Panc1 (cell line): Measurements from ENCODE around the gene MRPS2. TPM values are rescaled to one million over a fixed set of nuclear protein-coding genes. Genes with fewer than 3 reads are reported as not detected.

Source experiments
- ATAC-seq: fragments of 200-7000 bp; cut with Tn5 transposase; 2 replicates; pipeline ENCODE4 v1.9.1; 2020; ENCODE audit warnings: mild to moderate bottlenecking, moderate library complexity
- BruUV-seq: library from RNA; stranded (reverse); fragments of 400-500 nt; replicated peaks from 2 replicates; lab custom pipeline; 2021; lab: Mats Ljungman, UMichigan
- CTCF ChIA-PET: fragments of 300-600 bp; sonication (Branson Sonifier 250); formaldehyde crosslinking; loops from one replicate; lab custom pipeline; 2022; ENCODE audit warnings: antibody characterized with exemption; lab: Charles Lee
- POLR2A ChIA-PET: fragments of 300-600 bp; sonication (Branson Sonifier 250); formaldehyde crosslinking; loops from one replicate; lab custom pipeline; 2022; ENCODE audit warnings: antibody characterized with exemption; lab: Charles Lee
- DNase-seq: peaks from one replicate; pipeline ENCODE4 v3.0.0-alpha.2; 2010; ENCODE audit warnings: low read depth, low spot score
- H3K27ac ChIP-seq: 2 replicates; pipeline ENCODE4 v1.5.1; 2011; ENCODE audit warnings: mild to moderate bottlenecking, low read length, inconsistent platforms
- H3K27me3 ChIP-seq: fragments of 200-500 bp; sonication (Bioruptor generic); 2 replicates; pipeline ENCODE4 v1.6.0; 2014; ENCODE audit warnings: low read length, inconsistent platforms; ENCODE audit not compliant: control insufficient read depth, insufficient read depth
- H3K36me3 ChIP-seq: fragments of 200-500 bp; sonication (Bioruptor generic); 2 replicates; pipeline ENCODE4 v1.5.1; 2014; ENCODE audit warnings: inconsistent platforms, mild to moderate bottlenecking, low read length, moderate library complexity; ENCODE audit not compliant: control insufficient read depth, insufficient read depth
- H3K4me1 ChIP-seq: 2 replicates; pipeline ENCODE4 v1.5.1; 2011; ENCODE audit warnings: inconsistent platforms, mild to moderate bottlenecking, low read length, moderate library complexity; ENCODE audit not compliant: control insufficient read depth, insufficient read depth
- H3K4me3 ChIP-seq, 2 experiments: 2 replicates each; pipeline ENCODE4 v1.5.1; 2011 to 2012; ENCODE audit warnings: low read depth in 2 of 2, low read length in 2 of 2, mild to moderate bottlenecking in 2 of 2, inconsistent platforms in 1 of 2, moderate library complexity in 1 of 2
- H3K9me3 ChIP-seq: fragments of 200-500 bp; sonication (Bioruptor generic); 2 replicates; pipeline ENCODE4 v1.5.1; 2014; ENCODE audit warnings: low read depth, mild to moderate bottlenecking, inconsistent platforms, low read length, moderate library complexity; ENCODE audit not compliant: control insufficient read depth, insufficient read depth
- POLR2AphosphoS5 ChIP-seq: IDR thresholded peaks from 2 replicates; pipeline ENCODE4 v1.6.1; 2012; ENCODE audit warnings: mild to moderate bottlenecking, low read depth, low read length, moderate library complexity
- SIN3A ChIP-seq: IDR thresholded peaks from 2 replicates; pipeline ENCODE4 v1.6.1; 2012; ENCODE audit warnings: low read depth, mild to moderate bottlenecking, low read length, moderate library complexity, borderline replicate concordance; ENCODE audit not compliant: insufficient read depth
- TCF7L2 ChIP-seq: IDR thresholded peaks from 2 replicates; pipeline ENCODE4 v1.6.1; 2011; ENCODE audit warnings: mild to moderate bottlenecking, low read depth, low read length, inconsistent platforms
- in situ Hi-C: cut with HindIII; loops from 2 replicates; pipeline ENCODE4 v1.10.0; 2016; ENCODE audit warnings: low sequenced_read_pairs, low pct_unique_long_range_greater_than_20kb
- intact Hi-C: fragments of 100-400 bp; cut with micrococcal nuclease; formaldehyde crosslinking; loops from one replicate; pipeline ENCODE4 v1.10.0; 2022; ENCODE audit not compliant: unreplicated experiment
- total RNA-seq: library from RNA; stranded (reverse); gene quantifications from one replicate; pipeline ENCODE4 v1.2.1, GENCODE V29; 2021; ENCODE audit not compliant: unreplicated experiment
- TF ChIP-seq, protein P1 (sequence below): fragments of 450-650 bp; IDR thresholded peaks from 2 replicates; pipeline ENCODE4 v1.5.1; 2017; ENCODE audit warnings: mild to moderate bottlenecking
- TF ChIP-seq, protein P2 (sequence below), 2 experiments: IDR thresholded peaks; 2 replicates each; pipeline ENCODE4 v1.6.1; 2011 to 2012; ENCODE audit warnings: low read depth in 2 of 2, control low read depth in 1 of 2, low read length in 1 of 2, mild to moderate bottlenecking in 1 of 2, moderate library complexity in 1 of 2; ENCODE audit not compliant: insufficient read depth in 1 of 2

The MRPS2 gene
- total RNA-seq, 1 experiment from 2014 or later = 33.5 TPM

DNA sequence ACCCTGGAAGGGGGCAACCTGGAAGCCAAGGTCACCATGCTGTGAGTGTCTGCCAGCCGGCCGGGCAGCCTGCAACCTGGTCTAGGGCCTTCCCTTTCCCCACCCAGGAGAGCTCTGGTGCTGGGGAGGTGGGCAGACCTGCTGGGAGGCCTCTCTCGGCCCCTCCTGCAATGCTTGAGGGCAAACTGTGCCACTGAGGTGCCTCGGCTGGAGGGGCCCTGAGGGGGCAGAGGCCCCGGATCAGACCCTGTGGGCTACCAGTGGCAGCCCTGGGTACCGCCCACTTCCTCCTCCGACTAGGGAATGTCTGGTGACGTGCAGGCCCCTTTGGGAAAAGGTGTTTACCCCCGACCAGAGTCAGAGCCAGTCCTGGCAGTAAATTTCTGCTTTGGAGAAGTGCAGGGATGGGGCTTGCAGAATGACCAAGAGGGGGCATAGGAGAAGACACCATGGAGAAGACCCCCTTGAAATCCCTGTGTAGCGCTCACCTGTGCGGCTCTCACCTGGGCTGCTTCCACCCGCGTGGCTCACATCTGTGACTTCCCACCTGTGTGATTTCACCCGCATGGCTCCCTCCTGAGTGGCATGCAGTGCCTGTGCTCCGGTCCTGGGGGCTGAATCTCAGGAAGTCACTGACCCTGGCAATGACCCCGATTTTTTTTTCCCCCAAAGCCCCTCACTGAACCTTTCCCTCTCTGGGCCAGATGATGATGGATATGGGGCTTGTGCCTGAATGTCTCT, 21.8 kb downstream of the MRPS2 start:
- intact Hi-C loops (no loop called here), in situ Hi-C loops (no loop called here)
- DNase-seq (no peak), ATAC-seq (no peak)
- BruUV-seq = no TSS peak
- no peaks in the 10 kb centered on the region for H3K36me3 ChIP-seq
- POLR2A ChIA-PET = no interaction called here
- H3K27ac ChIP-seq = no peak overlapping the region
- TF ChIP-seq POLR2AphosphoS5 (no peak), TCF7L2 (no peak), SIN3A (no peak)
- TF ChIP-seq, protein P1, sequence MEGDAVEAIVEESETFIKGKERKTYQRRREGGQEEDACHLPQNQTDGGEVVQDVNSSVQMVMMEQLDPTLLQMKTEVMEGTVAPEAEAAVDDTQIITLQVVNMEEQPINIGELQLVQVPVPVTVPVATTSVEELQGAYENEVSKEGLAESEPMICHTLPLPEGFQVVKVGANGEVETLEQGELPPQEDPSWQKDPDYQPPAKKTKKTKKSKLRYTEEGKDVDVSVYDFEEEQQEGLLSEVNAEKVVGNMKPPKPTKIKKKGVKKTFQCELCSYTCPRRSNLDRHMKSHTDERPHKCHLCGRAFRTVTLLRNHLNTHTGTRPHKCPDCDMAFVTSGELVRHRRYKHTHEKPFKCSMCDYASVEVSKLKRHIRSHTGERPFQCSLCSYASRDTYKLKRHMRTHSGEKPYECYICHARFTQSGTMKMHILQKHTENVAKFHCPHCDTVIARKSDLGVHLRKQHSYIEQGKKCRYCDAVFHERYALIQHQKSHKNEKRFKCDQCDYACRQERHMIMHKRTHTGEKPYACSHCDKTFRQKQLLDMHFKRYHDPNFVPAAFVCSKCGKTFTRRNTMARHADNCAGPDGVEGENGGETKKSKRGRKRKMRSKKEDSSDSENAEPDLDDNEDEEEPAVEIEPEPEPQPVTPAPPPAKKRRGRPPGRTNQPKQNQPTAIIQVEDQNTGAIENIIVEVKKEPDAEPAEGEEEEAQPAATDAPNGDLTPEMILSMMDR = no peak
- TF ChIP-seq, protein P2, sequence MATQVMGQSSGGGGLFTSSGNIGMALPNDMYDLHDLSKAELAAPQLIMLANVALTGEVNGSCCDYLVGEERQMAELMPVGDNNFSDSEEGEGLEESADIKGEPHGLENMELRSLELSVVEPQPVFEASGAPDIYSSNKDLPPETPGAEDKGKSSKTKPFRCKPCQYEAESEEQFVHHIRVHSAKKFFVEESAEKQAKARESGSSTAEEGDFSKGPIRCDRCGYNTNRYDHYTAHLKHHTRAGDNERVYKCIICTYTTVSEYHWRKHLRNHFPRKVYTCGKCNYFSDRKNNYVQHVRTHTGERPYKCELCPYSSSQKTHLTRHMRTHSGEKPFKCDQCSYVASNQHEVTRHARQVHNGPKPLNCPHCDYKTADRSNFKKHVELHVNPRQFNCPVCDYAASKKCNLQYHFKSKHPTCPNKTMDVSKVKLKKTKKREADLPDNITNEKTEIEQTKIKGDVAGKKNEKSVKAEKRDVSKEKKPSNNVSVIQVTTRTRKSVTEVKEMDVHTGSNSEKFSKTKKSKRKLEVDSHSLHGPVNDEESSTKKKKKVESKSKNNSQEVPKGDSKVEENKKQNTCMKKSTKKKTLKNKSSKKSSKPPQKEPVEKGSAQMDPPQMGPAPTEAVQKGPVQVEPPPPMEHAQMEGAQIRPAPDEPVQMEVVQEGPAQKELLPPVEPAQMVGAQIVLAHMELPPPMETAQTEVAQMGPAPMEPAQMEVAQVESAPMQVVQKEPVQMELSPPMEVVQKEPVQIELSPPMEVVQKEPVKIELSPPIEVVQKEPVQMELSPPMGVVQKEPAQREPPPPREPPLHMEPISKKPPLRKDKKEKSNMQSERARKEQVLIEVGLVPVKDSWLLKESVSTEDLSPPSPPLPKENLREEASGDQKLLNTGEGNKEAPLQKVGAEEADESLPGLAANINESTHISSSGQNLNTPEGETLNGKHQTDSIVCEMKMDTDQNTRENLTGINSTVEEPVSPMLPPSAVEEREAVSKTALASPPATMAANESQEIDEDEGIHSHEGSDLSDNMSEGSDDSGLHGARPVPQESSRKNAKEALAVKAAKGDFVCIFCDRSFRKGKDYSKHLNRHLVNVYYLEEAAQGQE (IDR thresholded peaks at IDR 0.05; ENCODE audit: insufficient read depth in 1 of 2, low read depth in 2 of 2, low read length in 1 of 2) = no peak
- H3K4me1 ChIP-seq = no peaks in the 10 kb centered on the region
- CTCF ChIA-PET = no interaction called here
- no peak overlapping the region for H3K4me3 ChIP-seq
- H3K9me3 ChIP-seq = no peaks in the 10 kb centered on the region
- no peaks in the 10 kb centered on the region for H3K27me3 ChIP-seq

DNA sequence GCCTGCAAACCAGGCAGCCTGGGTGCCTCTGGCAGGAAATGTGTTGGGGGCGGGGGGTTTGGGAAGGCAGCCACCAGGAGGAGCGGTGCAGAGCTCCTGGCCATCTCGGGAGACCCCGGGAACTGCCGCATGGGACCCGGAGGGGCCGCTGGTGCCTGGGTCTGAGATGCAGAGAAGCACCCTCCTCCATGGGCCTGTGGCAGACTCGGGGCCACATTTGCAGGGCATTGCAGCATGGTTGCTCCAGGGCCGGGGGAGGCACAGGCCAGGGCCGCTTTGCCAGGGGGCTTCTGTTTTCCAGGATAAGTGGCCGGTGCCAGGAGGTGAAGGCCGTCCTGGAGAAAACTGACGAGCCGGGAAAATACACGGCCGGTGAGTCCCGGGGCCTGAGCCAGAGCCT, 22.4 kb downstream of the MRPS2 start:
- ATAC-seq (no peak), DNase-seq (no peak)
- in situ Hi-C loops (no loop called here), intact Hi-C loops (no loop called here)
- no peaks in the 10 kb centered on the region for H3K4me1 ChIP-seq
- H3K27ac ChIP-seq = no peak overlapping the region
- BruUV-seq = no TSS peak
- ChIA-PET POLR2A (no interaction called here), CTCF (no interaction called here)
- TF ChIP-seq SIN3A = no peak
- TF ChIP-seq, protein P1 = no peak
- TF ChIP-seq TCF7L2 = no peak
- TF ChIP-seq, protein P2 (IDR thresholded peaks at IDR 0.05; ENCODE audit: insufficient read depth in 1 of 2, low read depth in 2 of 2, low read length in 1 of 2) = no peak
- TF ChIP-seq POLR2AphosphoS5 = no peak
- H3K4me3 ChIP-seq = no peak overlapping the region
- no peaks in the 10 kb centered on the region for H3K36me3 ChIP-seq
- H3K27me3 ChIP-seq = no peaks in the 10 kb centered on the region
- H3K9me3 ChIP-seq = no peaks in the 10 kb centered on the region
